Lower leg skin (tissue), 4 donors: ENCODE results near the gene IL3. TPM values are rescaled to one million over a fixed set of nuclear protein-coding genes. Genes with fewer than 3 reads are reported as not detected.
"Not testable (repeated sequence)": the region's sequence is repeated elsewhere in the genome, so short reads cannot be mapped to it uniquely, and the experiment has no call there.

ENCODE experiments used
- DNase-seq, 2 donors: peaks; one replicate each; pipeline ENCODE4 v3.0.0-alpha.2; 2019; ENCODE audit warnings: low spot score in 2 of 2
- H3K4me3 ChIP-seq: fragments of 200-600 bp; sonication (generic); 2 replicates; pipeline ENCODE4 v1.5.1; 2017; ENCODE audit warnings: mild to moderate bottlenecking, low read depth; ENCODE audit not compliant: poor library complexity, severe bottlenecking
- CTCF ChIP-seq, 3 donors: fragments of 450-650 bp; IDR thresholded peaks; one replicate each; pipeline ENCODE4 v1.5.1; 2016; ENCODE audit warnings: antibody characterized with exemption in 3 of 3, mild to moderate bottlenecking in 3 of 3, moderate library complexity in 2 of 3
- POLR2A ChIP-seq, 2 donors: fragments of 450-650 bp; IDR thresholded peaks; one replicate each; pipeline ENCODE4 v1.6.1; 2016 to 2017; ENCODE audit warnings: antibody characterized with exemption in 2 of 2, mild to moderate bottlenecking in 1 of 2, moderate library complexity in 1 of 2
- WGBS, 2 donors: methylation state at CpG; one replicate each; pipeline ENCODE4 v1.1.5; 2018; 5-methylcytosine and 5-hydroxymethylcytosine counted together
- intact Hi-C: fragments of 100-400 bp; cut with DNase I; formaldehyde crosslinking; loops from one replicate; pipeline ENCODE4 v1.15.0; 2023; ENCODE audit warnings: low total_unique reads
- total RNA-seq, 4 donors: library from RNA; depleted of rRNA; stranded (reverse); fragments of >200 nt; gene quantifications; one replicate each; pipeline ENCODE4 v1.1.0, GENCODE V29; 2016

The IL3 gene
- total RNA-seq, 4 donors from 2014 or later, result not detected

GRCh38 chr5:132104556-132104955 lies 44.1 kb downstream of the IL3 start:
- TF ChIP-seq CTCF (IDR thresholded peaks at IDR 0.05) (no peak), POLR2A (IDR thresholded peaks at IDR 0.05) (no peak)
- H3K4me3 ChIP-seq, result no peak overlapping the region
- intact Hi-C loops, result no loop called here
- no peak for DNase-seq

- DNase-seq, result peak in 1 of 2 donors; percentile 58
- 88 to 90% methylated on average over 3 of the region's 3 CpGs for WGBS, 2 donors
- TF ChIP-seq POLR2A (IDR thresholded peaks at IDR 0.05) (no peak), CTCF (IDR thresholded peaks at IDR 0.05) (no peak)
- intact Hi-C loops, result no loop called here
- no peak overlapping the region for H3K4me3 ChIP-seq
These were observed 45.2 kb downstream of the IL3 start for GRCh38 chr5:132105688-132106087.

GRCh38 chr5:132108495-132108894 lies 48.0 kb downstream of the IL3 start:
- 100% methylated on average over 1 of the region's 1 CpG for WGBS, 2 donors
- DNase-seq, intact Hi-C loops, H3K4me3 ChIP-seq: not testable (repeated sequence)

- intact Hi-C loops, result not testable (repeated sequence)
These were observed 48.5 kb downstream of the IL3 start for GRCh38 chr5:132108957-132109356.

GRCh38 chr5:132109494-132110053 lies 49.1 kb downstream of the IL3 start:
- TF ChIP-seq POLR2A (IDR thresholded peaks at IDR 0.05) (no peak), CTCF (IDR thresholded peaks at IDR 0.05) (no peak)
- intact Hi-C loops, result no loop called here
- WGBS, 2 donors, result 80 to 81% methylated on average over 3 of the region's 3 CpGs
- DNase-seq, result no peak
- no peak overlapping the region for H3K4me3 ChIP-seq

More at GRCh38 chr5:132108957-132109356, 48.5 kb downstream of the IL3 start:
- 86 to 96% methylated on average over 4 of the region's 4 CpGs for WGBS, 2 donors
- not testable (repeated sequence) for DNase-seq, H3K4me3 ChIP-seq

GRCh38 chr5:132110195-132110594 lies 49.7 kb downstream of the IL3 start:
- intact Hi-C loops, result no loop called here

More at GRCh38 chr5:132110195-132110594, 49.7 kb downstream of the IL3 start:
- no peak overlapping the region for H3K4me3 ChIP-seq
- TF ChIP-seq POLR2A (IDR thresholded peaks at IDR 0.05) (no peak), CTCF (IDR thresholded peaks at IDR 0.05) (no peak)
- 80 to 82% methylated on average over 3 of the region's 3 CpGs for WGBS, 2 donors
- no peak for DNase-seq
